Right lobe of liver (tissue), 4 donors: Measurements from ENCODE around the gene RBMS2.

Experiments
- CTCF ChIP-seq, 4 donors: fragments of 200-600 bp in 3 of 4; fragments of 450-650 bp in 1 of 4; IDR thresholded peaks; one replicate each; pipeline versions ENCODE4 v1.5.1 to v1.8.0; 2016 to 2022; ENCODE audit warnings: antibody characterized with exemption in 4 of 4, mild to moderate bottlenecking in 2 of 4
- POLR2A ChIP-seq: fragments of 450-650 bp; IDR thresholded peaks from one replicate; pipeline ENCODE4 v1.6.1; 2017; ENCODE audit warnings: antibody characterized with exemption, mild to moderate bottlenecking
- donor health status: DM: no; HTN: no; CAD: no.
- donor health status: DM: no; HTN: no; CAD: no.
- donor health status: DM: no; HTN: yes; CAD: no.

- TF ChIP-seq POLR2A (no peak), CTCF (IDR thresholded peaks at IDR 0.05) (no peak)
These were observed 123.6 kb downstream of the RBMS2 start for GRCh38 chr12:56645201-56645716.
